Ovary (tissue), 9 donors: ENCODE results near the gene RAPGEF2. TPM values are rescaled to one million over a fixed set of nuclear protein-coding genes. Genes with fewer than 3 reads are reported as not detected.

Experiments
- DNase-seq, 5 donors: peaks; one replicate each; pipeline ENCODE4 v3.0.0-alpha.2; 2019 to 2020
- H3K27ac ChIP-seq, 2 donors: fragments of 200-600 bp; one replicate each; pipeline versions ENCODE4 v1.5.1 to v1.8.0; 2019 to 2022
- H3K27me3 ChIP-seq: fragments of 200-600 bp; one replicate; pipeline ENCODE4 v1.8.0; 2022
- H3K36me3 ChIP-seq: fragments of 200-600 bp; sonication (generic); one replicate; pipeline ENCODE4 v1.5.1; 2019
- H3K4me1 ChIP-seq: one replicate; pipeline ENCODE4 v1.8.1; 2013; ENCODE audit warnings: mild to moderate bottlenecking, moderate library complexity; ENCODE audit not compliant: insufficient read depth
- H3K4me3 ChIP-seq: fragments of 200-600 bp; sonication (generic); one replicate; pipeline ENCODE4 v1.5.1; 2017
- H3K9me3 ChIP-seq, 2 donors: fragments of 200-600 bp in 1 of 2; sonication (generic) in 1 of 2; one replicate each; pipeline versions ENCODE4 v1.5.1 to v1.8.1; 2013 to 2019; ENCODE audit warnings: mild to moderate bottlenecking in 1 of 2, moderate library complexity in 1 of 2
- CTCF ChIP-seq, 3 donors: fragments of 450-650 bp in 2 of 3; fragments of 200-600 bp in 1 of 3; IDR thresholded peaks; one replicate each; pipeline versions ENCODE4 v1.5.1 to v1.8.0; 2016 to 2022; ENCODE audit warnings: antibody characterized with exemption in 3 of 3, mild to moderate bottlenecking in 1 of 3
- EP300 ChIP-seq: sonication (generic); formaldehyde crosslinking; IDR thresholded peaks from one replicate; pipeline ENCODE4 v1.6.1; 2017; ENCODE audit warnings: antibody characterized with exemption
- POLR2A ChIP-seq: fragments of 450-650 bp; IDR thresholded peaks from one replicate; pipeline ENCODE4 v1.6.1; 2017; ENCODE audit warnings: antibody characterized with exemption, mild to moderate bottlenecking, moderate library complexity
- WGBS, 3 donors: extraction: QIAGEN DNeasy Blood & Tissue Kit in 1 of 3; methylation state at CpG; one replicate each; pipeline versions ENCODE4 v1.1.5 to v1.1.7; 2013 to 2017; 5-methylcytosine and 5-hydroxymethylcytosine counted together
- intact Hi-C, 4 donors: fragments of 100-400 bp; cut with DNase I; formaldehyde crosslinking; loops; one replicate each; pipeline versions ENCODE4 v1.11.0 to v1.15.1; 2022 to 2023
- polyA plus RNA-seq, 2 donors: library from polyadenylated mRNA; stranded (reverse); fragments of 200-250 nt in 1 of 2; fragments of 350-450 nt in 1 of 2; fragmentation: Illumina TruSeq in 1 of 2; extraction: RNeasy Lipid Tissue Mini Kit (QIAGEN cat#74804) in 1 of 2; gene quantifications; one replicate each; pipeline ENCODE4 v1.2.3, GENCODE V29; 2013 to 2014
- total RNA-seq, 7 donors: library from RNA; depleted of rRNA in 2 of 7; stranded (reverse); fragments of >200 nt in 2 of 7; fragmentation: NEBNext Ultra II Directional in 3 of 7; extraction: Animal tissue kit (Norgen Biotek cat#: 25700) in 3 of 7; gene quantifications; one replicate each; pipeline versions ENCODE4 v1.1.0 to v1.2.4, GENCODE V29; 2016 to 2023
- donor health status: DM: no; HTN: no; CAD: no; lungs with moderate emphysema.
- donor health status: DM: no; HTN: no; CAD: no.
- donor health status: Bipolar disorder and iron deficiency.
- donor health status: DM: yes; HTN: yes; CAD: no.
- donor health status: DM: no; HTN: no; CAD: no.
- donor health status: DM: yes; HTN: yes; CAD: no.

The RAPGEF2 gene
- total and polyA plus RNA-seq, 9 donors = 11.5 to 46.5 (median 25.4) TPM

GRCh38 chr4:159369256-159369655 is 266.4 kb downstream of the RAPGEF2 start:
- intact Hi-C loops = no loop called here
- H3K36me3 ChIP-seq = no peaks in the 10 kb centered on the region
- 94 to 97% (median 94%) methylated on average over 8 of the region's 8 CpGs for WGBS, 3 donors
- no peaks in the 10 kb centered on the region for H3K27me3 ChIP-seq
- TF ChIP-seq EP300 (no peak), POLR2A (no peak), CTCF (IDR thresholded peaks at IDR 0.05) (no peak)
- H3K27ac ChIP-seq = no peak overlapping the region
- H3K4me3 ChIP-seq = no peak overlapping the region
- no peaks in the 10 kb centered on the region for H3K9me3 ChIP-seq
- no peak for DNase-seq
- no peaks in the 10 kb centered on the region for H3K4me1 ChIP-seq

GRCh38 chr4:159370286-159370685 is 267.4 kb downstream of the RAPGEF2 start:
- intact Hi-C loops = no loop called here
- Histone ChIP-seq H3K36me3 (no peaks in the 10 kb centered on the region), H3K4me3 (no peak overlapping the region), H3K4me1 (no peaks in the 10 kb centered on the region), H3K27ac (no peak overlapping the region), H3K27me3 (no peaks in the 10 kb centered on the region), H3K9me3 (no peaks in the 10 kb centered on the region)
- no peak for DNase-seq
- TF ChIP-seq EP300 (no peak), CTCF (IDR thresholded peaks at IDR 0.05) (no peak), POLR2A (no peak)
- 79 to 87% (median 85%) methylated on average over 1 of the region's 1 CpG for WGBS, 3 donors

GRCh38 chr4:159374749-159375530 is 272.1 kb downstream of the RAPGEF2 start:
- no peaks in the 10 kb centered on the region for H3K27me3 ChIP-seq
- no peak overlapping the region for H3K4me3 ChIP-seq
- 52 to 66% (median 59%) methylated on average over 3 of the region's 3 CpGs for WGBS, 3 donors
- intact Hi-C loops = no loop called here
- DNase-seq = no peak
- H3K9me3 ChIP-seq = no peaks in the 10 kb centered on the region
- H3K4me1 ChIP-seq = no peaks in the 10 kb centered on the region
- TF ChIP-seq POLR2A (no peak), EP300 (no peak), CTCF (IDR thresholded peaks at IDR 0.05) (no peak)
- H3K36me3 ChIP-seq = no peaks in the 10 kb centered on the region
- no peak overlapping the region for H3K27ac ChIP-seq

DNA sequence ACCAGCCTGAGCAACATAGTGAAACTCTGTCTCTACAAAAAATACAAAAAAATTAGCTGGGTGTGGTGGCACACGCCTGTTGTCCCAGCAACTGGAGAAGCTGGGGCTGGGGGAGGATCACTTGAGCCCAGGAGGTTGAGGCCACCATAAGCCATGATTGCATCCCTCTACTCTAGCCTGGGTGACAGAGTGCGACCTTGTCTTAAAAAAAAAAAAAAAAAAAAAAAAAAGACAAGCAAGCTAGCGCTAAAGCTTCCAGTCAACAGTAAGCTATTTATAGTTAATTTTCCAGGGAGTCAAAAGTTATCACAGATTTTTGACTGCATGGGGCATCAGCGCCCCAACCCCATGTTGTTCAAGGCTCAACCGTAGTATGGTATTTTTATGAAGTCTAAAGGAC is 273.4 kb downstream of the RAPGEF2 start:
- 80 to 91% (median 87%) methylated on average over 5 of the region's 5 CpGs for WGBS, 3 donors
- TF ChIP-seq CTCF (IDR thresholded peaks at IDR 0.05) = no peak
- TF ChIP-seq EP300 = no peak
- no peak for TF ChIP-seq POLR2A
- H3K9me3 ChIP-seq = no peaks in the 10 kb centered on the region
- no peak overlapping the region for H3K4me3 ChIP-seq
- H3K4me1 ChIP-seq = no peaks in the 10 kb centered on the region
- no peaks in the 10 kb centered on the region for H3K36me3 ChIP-seq
- H3K27me3 ChIP-seq = no peaks in the 10 kb centered on the region
- no peak overlapping the region for H3K27ac ChIP-seq
- no peak for DNase-seq
- intact Hi-C loops = no loop called here
